ENCODE results near the gene HACD3. TPM values are rescaled to one million over a fixed set of nuclear protein-coding genes. Genes with fewer than 3 reads are reported as not detected.
A peak's percentile ranks its signal among the peaks of the same experiment; 100 is the strongest.

The HACD3 gene
- total RNA-seq, 1 donor from 2014 or later, result 46.0 TPM

- intact Hi-C loops (cut with micrococcal nuclease), result no loop called here
- H3K36me3 Mint-ChIP-seq (ENCODE audit: low read depth), result peaks cover 25% of the 10 kb centered on the region
- H3K27me3 Mint-ChIP-seq (ENCODE audit: insufficient read depth), result no peaks in the 10 kb centered on the region
- no peaks in the 10 kb centered on the region for H3K9me3 Mint-ChIP-seq
- no peak overlapping the region for H3K27ac Mint-ChIP-seq
- DNase-seq (ENCODE audit: low spot score), result no peak
- no peaks in the 10 kb centered on the region for H3K4me1 Mint-ChIP-seq (ENCODE audit: low read depth)
- H3K4me3 Mint-ChIP-seq, result no peak overlapping the region
These were observed 26.4 kb downstream of the HACD3 start for GRCh38 chr15:65556622-65557021.

- Mint-ChIP-seq H3K4me3 (no peak overlapping the region), H3K4me1 (ENCODE audit: low read depth) (no peaks in the 10 kb centered on the region), H3K36me3 (ENCODE audit: low read depth) (peaks cover 27% of the 10 kb centered on the region), H3K27ac (no peak overlapping the region), H3K27me3 (ENCODE audit: insufficient read depth) (no peaks in the 10 kb centered on the region), H3K9me3 (no peaks in the 10 kb centered on the region)
- DNase-seq (ENCODE audit: low spot score), result no peak
- intact Hi-C loops (cut with micrococcal nuclease), result no loop called here
These were observed 28.1 kb downstream of the HACD3 start for GRCh38 chr15:65558336-65558735.

GRCh38 chr15:65558997-65559760, 28.9 kb downstream of the HACD3 start:
- Mint-ChIP-seq H3K27ac (no peak overlapping the region), H3K9me3 (no peaks in the 10 kb centered on the region), H3K36me3 (ENCODE audit: low read depth) (peaks cover 23% of the 10 kb centered on the region), H3K4me1 (ENCODE audit: low read depth) (no peaks in the 10 kb centered on the region), H3K27me3 (ENCODE audit: insufficient read depth) (no peaks in the 10 kb centered on the region), H3K4me3 (no peak overlapping the region)
- intact Hi-C loops (cut with micrococcal nuclease), result no loop called here
- no peak for DNase-seq (ENCODE audit: low spot score)

GRCh38 chr15:65559941-65560340, 29.7 kb downstream of the HACD3 start:
- intact Hi-C loops (cut with micrococcal nuclease), result no loop called here
- Mint-ChIP-seq H3K36me3 (ENCODE audit: low read depth) (peaks cover 30% of the 10 kb centered on the region), H3K9me3 (no peaks in the 10 kb centered on the region), H3K27ac (no peak overlapping the region), H3K4me3 (no peak overlapping the region), H3K27me3 (ENCODE audit: insufficient read depth) (no peaks in the 10 kb centered on the region), H3K4me1 (ENCODE audit: low read depth) (no peaks in the 10 kb centered on the region)
- no peak for DNase-seq (ENCODE audit: low spot score)

GRCh38 chr15:65561934-65562333, 31.7 kb downstream of the HACD3 start:
- no peak for DNase-seq (ENCODE audit: low spot score)
- no peak overlapping the region for H3K27ac Mint-ChIP-seq
- H3K4me1 Mint-ChIP-seq (ENCODE audit: low read depth), result no peaks in the 10 kb centered on the region
- no peak overlapping the region for H3K4me3 Mint-ChIP-seq
- intact Hi-C loops (cut with micrococcal nuclease), result no loop called here
- H3K9me3 Mint-ChIP-seq, result no peaks in the 10 kb centered on the region
- no peaks in the 10 kb centered on the region for H3K27me3 Mint-ChIP-seq (ENCODE audit: insufficient read depth)
- peaks cover 33% of the 10 kb centered on the region for H3K36me3 Mint-ChIP-seq (ENCODE audit: low read depth)

- Mint-ChIP-seq H3K9me3 (no peaks in the 10 kb centered on the region), H3K27ac (no peak overlapping the region), H3K27me3 (ENCODE audit: insufficient read depth) (no peaks in the 10 kb centered on the region), H3K36me3 (ENCODE audit: low read depth) (peaks cover 23% of the 10 kb centered on the region), H3K4me1 (ENCODE audit: low read depth) (no peaks in the 10 kb centered on the region), H3K4me3 (no peak overlapping the region)
- DNase-seq (ENCODE audit: low spot score), result no peak
- intact Hi-C loops (cut with micrococcal nuclease), result no loop called here
These were observed 39.5 kb downstream of the HACD3 start for GRCh38 chr15:65569728-65570127.

- no peak overlapping the region for H3K4me3 Mint-ChIP-seq
- DNase-seq (ENCODE audit: low spot score), result no peak
- no peaks in the 10 kb centered on the region for H3K27me3 Mint-ChIP-seq (ENCODE audit: insufficient read depth)
- H3K9me3 Mint-ChIP-seq, result no peaks in the 10 kb centered on the region
- H3K36me3 Mint-ChIP-seq (ENCODE audit: low read depth), result peaks cover 21% of the 10 kb centered on the region
- intact Hi-C loops (cut with micrococcal nuclease), result no loop called here
- H3K27ac Mint-ChIP-seq, result no peak overlapping the region
- H3K4me1 Mint-ChIP-seq (ENCODE audit: low read depth), result no peaks in the 10 kb centered on the region
These were observed 41.7 kb downstream of the HACD3 start for GRCh38 chr15:65571971-65572370.

GRCh38 chr15:65576664-65577063, 46.4 kb downstream of the HACD3 start:
- no peak overlapping the region for H3K27ac Mint-ChIP-seq
- no peaks in the 10 kb centered on the region for H3K9me3 Mint-ChIP-seq
- H3K4me3 Mint-ChIP-seq, result no peak overlapping the region
- no peaks in the 10 kb centered on the region for H3K4me1 Mint-ChIP-seq (ENCODE audit: low read depth)
- no peaks in the 10 kb centered on the region for H3K27me3 Mint-ChIP-seq (ENCODE audit: insufficient read depth)
- peaks cover 41% of the 10 kb centered on the region for H3K36me3 Mint-ChIP-seq (ENCODE audit: low read depth)
- DNase-seq (ENCODE audit: low spot score), result no peak
- intact Hi-C loops (cut with micrococcal nuclease), result no loop called here

GRCh38 chr15:65577129-65577996, 47.1 kb downstream of the HACD3 start:
- H3K27me3 Mint-ChIP-seq (ENCODE audit: insufficient read depth), result no peaks in the 10 kb centered on the region
- H3K9me3 Mint-ChIP-seq, result no peaks in the 10 kb centered on the region
- H3K36me3 Mint-ChIP-seq (ENCODE audit: low read depth), result peaks cover 48% of the 10 kb centered on the region
- H3K4me3 Mint-ChIP-seq, result no peak overlapping the region
- DNase-seq (ENCODE audit: low spot score), result no peak
- H3K27ac Mint-ChIP-seq, result no peak overlapping the region
- intact Hi-C loops (cut with micrococcal nuclease), result no loop called here
- H3K4me1 Mint-ChIP-seq (ENCODE audit: low read depth), result peaks cover 2% of the 10 kb centered on the region

- intact Hi-C loops (cut with micrococcal nuclease), result no loop called here
- peaks cover 62% of the 10 kb centered on the region for H3K36me3 Mint-ChIP-seq (ENCODE audit: low read depth)
- no peak overlapping the region for H3K27ac Mint-ChIP-seq
- no peaks in the 10 kb centered on the region for H3K9me3 Mint-ChIP-seq
- no peaks in the 10 kb centered on the region for H3K27me3 Mint-ChIP-seq (ENCODE audit: insufficient read depth)
- H3K4me1 Mint-ChIP-seq (ENCODE audit: low read depth), result peaks cover 19% of the 10 kb centered on the region
- DNase-seq (ENCODE audit: low spot score), result no peak
- H3K4me3 Mint-ChIP-seq, result no peak overlapping the region
These were observed 48.9 kb downstream of the HACD3 start for GRCh38 chr15:65578904-65579728.

- Mint-ChIP-seq H3K4me1 (ENCODE audit: low read depth) (peaks cover 25% of the 10 kb centered on the region), H3K27ac (no peak overlapping the region), H3K4me3 (no peak overlapping the region), H3K9me3 (no peaks in the 10 kb centered on the region), H3K27me3 (ENCODE audit: insufficient read depth) (no peaks in the 10 kb centered on the region), H3K36me3 (ENCODE audit: low read depth) (peaks cover 65% of the 10 kb centered on the region)
- intact Hi-C loops (cut with micrococcal nuclease), result no loop called here
- no peak for DNase-seq (ENCODE audit: low spot score)
These were observed 49.5 kb downstream of the HACD3 start for GRCh38 chr15:65579762-65580161.

GRCh38 chr15:65580287-65580686, 50.0 kb downstream of the HACD3 start:
- no peak for DNase-seq (ENCODE audit: low spot score)
- Mint-ChIP-seq H3K27me3 (ENCODE audit: insufficient read depth) (no peaks in the 10 kb centered on the region), H3K27ac (no peak overlapping the region), H3K4me3 (no peak overlapping the region), H3K9me3 (no peaks in the 10 kb centered on the region), H3K36me3 (ENCODE audit: low read depth) (peaks cover 65% of the 10 kb centered on the region), H3K4me1 (ENCODE audit: low read depth) (peaks cover 25% of the 10 kb centered on the region)
- intact Hi-C loops (cut with micrococcal nuclease), result no loop called here

- H3K4me3 Mint-ChIP-seq, result no peak overlapping the region
- H3K9me3 Mint-ChIP-seq, result no peaks in the 10 kb centered on the region
- peak overlapping the region; percentile 74 for H3K27ac Mint-ChIP-seq
- DNase-seq (ENCODE audit: low spot score), result peak; percentile 48
- H3K36me3 Mint-ChIP-seq (ENCODE audit: low read depth), result peaks cover 54% of the 10 kb centered on the region
- H3K4me1 Mint-ChIP-seq (ENCODE audit: low read depth), result peaks cover 25% of the 10 kb centered on the region
- H3K27me3 Mint-ChIP-seq (ENCODE audit: insufficient read depth), result no peaks in the 10 kb centered on the region
- intact Hi-C loops (cut with micrococcal nuclease), result no loop called here
These were observed 53.4 kb downstream of the HACD3 start for GRCh38 chr15:65583701-65584100.

Measured in activated T-helper 1 cell treated with anti-CD3 and anti-CD28 coated beads, Interleukin-12 subunit alpha, Interleukin-12 subunit beta, Interleukin-2, Interleukin-4 antibody, amounts not matched to agents 30 ng/mL and 10 ng/mL and 1 ng/mL, durations not matched to agents 14 hours and 24 hours and 36 hours (primary cell).